HG02884 (cell line): Measurements from ENCODE around the gene DMC1.
A peak's percentile ranks its signal among the peaks of the same experiment; 100 is the strongest.

Experiments
- ATAC-seq: cut with Tn5 transposase; IDR thresholded peaks from one replicate; pipeline ENCODE4 v1.9.1; 2021; ENCODE audit warnings: mild to moderate bottlenecking, moderate library complexity; ENCODE audit not compliant: unreplicated experiment

The DMC1 gene

GRCh38 chr22:38567531-38568285 lies 2.3 kb downstream of the DMC1 start:
- no peak for ATAC-seq

- no peak for ATAC-seq
Observed at GRCh38 chr22:38566726-38567504, 3.1 kb downstream of the DMC1 start.

- no peak for ATAC-seq
Observed at GRCh38 chr22:38565441-38565840, 4.5 kb downstream of the DMC1 start.

GRCh38 chr22:38564669-38565068 lies 5.3 kb downstream of the DMC1 start:
- no peak for ATAC-seq

GRCh38 chr22:38554281-38554680 lies 15.7 kb downstream of the DMC1 start:
- ATAC-seq: no peak

- no peak for ATAC-seq
Observed at GRCh38 chr22:38549101-38549894, 20.7 kb downstream of the DMC1 start.

- no peak for ATAC-seq
Observed at GRCh38 chr22:38540701-38541100, 29.3 kb downstream of the DMC1 start.

- no peak for ATAC-seq
Observed at GRCh38 chr22:38531251-38531938, 38.6 kb downstream of the DMC1 start.

GRCh38 chr22:38524429-38524828 lies 45.6 kb downstream of the DMC1 start:
- no peak for ATAC-seq

GRCh38 chr22:38523479-38523878 lies 46.5 kb downstream of the DMC1 start:
- ATAC-seq: no peak

- no peak for ATAC-seq
Observed at GRCh38 chr22:38523029-38523428, 47.0 kb downstream of the DMC1 start.

GRCh38 chr22:38519453-38520250 lies 50.3 kb downstream of the DMC1 start:
- ATAC-seq: no peak

GRCh38 chr22:38518620-38519019 lies 51.4 kb downstream of the DMC1 start:
- no peak for ATAC-seq

- ATAC-seq: no peak
Observed at GRCh38 chr22:38513063-38513462, 56.9 kb downstream of the DMC1 start.

- ATAC-seq: no peak
Observed at GRCh38 chr22:38510416-38510970, 59.5 kb downstream of the DMC1 start.

- ATAC-seq: peak; percentile 71
Observed at GRCh38 chr22:38506118-38506962, 63.6 kb downstream of the DMC1 start, which contains the start of gene DDX17. Gene DDX17 (minus strand): TSS chr22:38506311.

GRCh38 chr22:38505541-38506117 lies 64.4 kb downstream of the DMC1 start:
- ATAC-seq: peak; percentile 23

GRCh38 chr22:38504731-38505540 lies 65.0 kb downstream of the DMC1 start:
- ATAC-seq: no peak
